Ishikawa (cell line): ENCODE measurements around the gene CRYGA.

Experiments used
- CEBPB ChIP-seq: IDR thresholded peaks from 2 replicates; pipeline ENCODE4 v1.6.1; 2012
- CREB1 ChIP-seq: IDR thresholded peaks from 2 replicates; pipeline ENCODE4 v1.6.1; 2012; ENCODE audit warnings: low read depth
- EGR1 ChIP-seq: IDR thresholded peaks from 2 replicates; pipeline ENCODE4 v1.6.1; 2012
- EP300 ChIP-seq: IDR thresholded peaks from 2 replicates; pipeline ENCODE4 v1.6.1; 2012; ENCODE audit warnings: borderline replicate concordance
- FOXM1 ChIP-seq: IDR thresholded peaks from 2 replicates; pipeline ENCODE4 v1.6.1; 2012; ENCODE audit warnings: low read depth, borderline replicate concordance
- MAX ChIP-seq: IDR thresholded peaks from 2 replicates; pipeline ENCODE4 v1.6.1; 2012
- NFIC ChIP-seq: IDR thresholded peaks from 2 replicates; pipeline ENCODE4 v1.6.1; 2012
- RAD21 ChIP-seq: IDR thresholded peaks from 2 replicates; pipeline ENCODE4 v1.6.1; 2012; ENCODE audit warnings: low read depth
- REST ChIP-seq: IDR thresholded peaks from 2 replicates; pipeline ENCODE4 v1.6.1; 2012; ENCODE audit warnings: low read depth, mild to moderate bottlenecking
- TAF1 ChIP-seq: IDR thresholded peaks from 2 replicates; pipeline ENCODE4 v1.6.1; 2012; ENCODE audit warnings: low read depth, mild to moderate bottlenecking
- TCF12 ChIP-seq: IDR thresholded peaks from 2 replicates; pipeline ENCODE4 v1.6.1; 2012; ENCODE audit warnings: low read depth
- TEAD4 ChIP-seq: IDR thresholded peaks from 2 replicates; pipeline ENCODE4 v1.6.1; 2012
- USF1 ChIP-seq: IDR thresholded peaks from 2 replicates; pipeline ENCODE4 v1.6.1; 2012
- YY1 ChIP-seq: IDR thresholded peaks from 2 replicates; pipeline ENCODE4 v1.6.1; 2012; ENCODE audit warnings: low read depth

GRCh38 chr2:208186465-208186864 lies 23.1 kb upstream of the CRYGA start:
- TF ChIP-seq YY1 (no peak), EGR1 (no peak), TAF1 (no peak), EP300 (no peak), TEAD4 (no peak), TCF12 (no peak), USF1 (no peak), CEBPB (no peak), NFIC (no peak), MAX (no peak), CREB1 (no peak), REST (no peak), RAD21 (no peak), FOXM1 (no peak)
